Endothelial cell of umbilical vein (primary cell): ENCODE data around the gene CXXC5. TPM values are rescaled to one million over a fixed set of nuclear protein-coding genes. Genes with fewer than 3 reads are reported as not detected.

Source experiments
- BruUV-seq: library from RNA; stranded (reverse); fragments of 400-500 nt; replicated peaks from 2 replicates; lab custom pipeline; 2021; lab: Mats Ljungman, UMichigan
- CTCF ChIA-PET: fragments of 300-600, 350-600 bp; sonication (Branson Sonifier 250); formaldehyde crosslinking; loops from one replicate; lab custom pipeline; 2021; ENCODE audit warnings: antibody characterized with exemption, inconsistent platforms; lab: Charles Lee
- POLR2A ChIA-PET: fragments of 300-600, 350-600 bp; sonication (Branson Sonifier 250); formaldehyde crosslinking; loops from one replicate; lab custom pipeline; 2021; ENCODE audit warnings: antibody characterized with exemption, inconsistent platforms; lab: Charles Lee
- DNase-seq: peaks from one replicate; pipeline ENCODE4 v3.0.0-alpha.2; 2011; ENCODE audit warnings: low read depth, low spot score
- FAIRE-seq: peaks from 2 replicates; lab custom pipeline; 2011; peaks lifted over from hg19 to GRCh38; lab: Jason Lieb, UNC
- H2AFZ ChIP-seq: 2 replicates; pipeline ENCODE4 v1.6.0; 2012; ENCODE audit warnings: low read depth, low read length, control low read depth, inconsistent platforms
- H3K27ac ChIP-seq: 2 replicates; pipeline ENCODE4 v1.5.1; 2011; ENCODE audit warnings: low read depth, mild to moderate bottlenecking, control low read depth, low read length, moderate library complexity; ENCODE audit not compliant: insufficient read depth
- H3K27me3 ChIP-seq, 2 experiments: 2 replicates each; pipeline versions ENCODE4 v1.6.0 to v1.6.1; 2011; ENCODE audit warnings: low read length in 2 of 2, mixed read lengths in 1 of 2; ENCODE audit not compliant: control insufficient read depth in 2 of 2, insufficient read depth in 2 of 2
- H3K36me3 ChIP-seq, 2 experiments: 2 replicates in 1 of 2; 3 replicates in 1 of 2; pipeline ENCODE4 v1.5.1; 2011; ENCODE audit warnings: low read length in 2 of 2, mild to moderate bottlenecking in 1 of 2, moderate library complexity in 1 of 2; ENCODE audit not compliant: control insufficient read depth in 2 of 2, insufficient read depth in 2 of 2; ENCODE audit errors: extremely low read depth in 1 of 2
- H3K4me1 ChIP-seq: 3 replicates; pipeline ENCODE4 v1.5.1; 2011; ENCODE audit warnings: mild to moderate bottlenecking, low read length; ENCODE audit not compliant: control insufficient read depth, insufficient read depth; ENCODE audit errors: extremely low read depth
- H3K4me2 ChIP-seq: 2 replicates; pipeline ENCODE4 v1.6.1; 2011; ENCODE audit warnings: low read length, control low read depth, mixed read lengths; ENCODE audit not compliant: insufficient read depth
- H3K4me3 ChIP-seq, 3 experiments: fragments of 200-600 bp in 1 of 3; sonication (generic), shearing (Covaris generic) in 1 of 3; replicated peaks in 1 of 3; 2 replicates each; pipeline ENCODE4 v1.5.1; 2011 to 2016; ENCODE audit warnings: control low read depth in 3 of 3, low read length in 3 of 3, mild to moderate bottlenecking in 2 of 3, inconsistent platforms in 1 of 3, low read depth in 1 of 3, moderate library complexity in 1 of 3; ENCODE audit not compliant: insufficient read depth in 1 of 3
- H3K79me2 ChIP-seq: 2 replicates; pipeline ENCODE4 v1.6.0; 2012; ENCODE audit warnings: low read length, inconsistent platforms; ENCODE audit not compliant: control insufficient read depth, insufficient read depth
- H3K9ac ChIP-seq: replicated peaks from 2 replicates; pipeline ENCODE3; 2011; ENCODE audit warnings: low read length, control low read depth; ENCODE audit not compliant: insufficient read depth; ENCODE audit errors: extremely low read depth
- H3K9me1 ChIP-seq: replicated peaks from 3 replicates; pipeline ENCODE4 v1.6.0; 2011; ENCODE audit warnings: mild to moderate bottlenecking, low read length; ENCODE audit not compliant: control insufficient read depth, insufficient read depth; ENCODE audit errors: extremely low read depth
- H3K9me3 ChIP-seq: replicated peaks from 2 replicates; pipeline ENCODE4 v1.5.1; 2012; ENCODE audit warnings: low read length, inconsistent platforms; ENCODE audit not compliant: control insufficient read depth, insufficient read depth
- H4K20me1 ChIP-seq: replicated peaks from 2 replicates; pipeline ENCODE3; 2011; ENCODE audit warnings: mild to moderate bottlenecking, low read length; ENCODE audit not compliant: control insufficient read depth, insufficient read depth; ENCODE audit errors: extremely low read depth
- EZH2 ChIP-seq: IDR thresholded peaks from 2 replicates; pipeline ENCODE4 v1.6.1; 2012; ENCODE audit warnings: borderline replicate concordance, low read depth, mild to moderate bottlenecking, moderate library complexity, low read length, inconsistent platforms; ENCODE audit not compliant: severe bottlenecking
- FOS ChIP-seq: IDR thresholded peaks from 2 replicates; pipeline ENCODE4 v1.6.1; 2011; ENCODE audit warnings: mild to moderate bottlenecking, low read length, moderate library complexity, borderline replicate concordance; ENCODE audit not compliant: insufficient read depth
- GATA2 ChIP-seq: IDR thresholded peaks from 2 replicates; pipeline ENCODE4 v1.7.0; 2011; ENCODE audit warnings: low read depth, mild to moderate bottlenecking, moderate library complexity, mixed read lengths, low read length; ENCODE audit not compliant: insufficient read length, insufficient read depth
- JUN ChIP-seq: IDR thresholded peaks from 2 replicates; pipeline ENCODE4 v1.6.1; 2011; ENCODE audit warnings: borderline replicate concordance, low read depth; ENCODE audit not compliant: insufficient read length, insufficient read depth
- MYC ChIP-seq: IDR thresholded peaks from one replicate; pipeline ENCODE4 v1.6.1; 2011; ENCODE audit warnings: mild to moderate bottlenecking, low read depth, low read length
- POLR2A ChIP-seq: IDR thresholded peaks from 2 replicates; pipeline ENCODE4 v1.6.1; 2012; ENCODE audit warnings: low read depth, mild to moderate bottlenecking, control low read depth, low read length
- POLR2AphosphoS5 ChIP-seq: IDR thresholded peaks from 2 replicates; pipeline ENCODE4 v1.6.1; 2012; ENCODE audit warnings: low read depth, mild to moderate bottlenecking, control low read depth, low read length, moderate library complexity; ENCODE audit not compliant: insufficient read depth
- dilution Hi-C: fragments of 300-500 bp; cut with MboI; formaldehyde crosslinking; loops from one replicate; pipeline ENCODE4 v1.15.0; 2019; ENCODE audit warnings: low sequenced_read_pairs; ENCODE audit not compliant: extremely low pct_ligation_motif_present
- intact Hi-C: fragments of 100-400 bp; cut with micrococcal nuclease; formaldehyde crosslinking; loops from one replicate; pipeline ENCODE4 v1.10.0; 2022
- polyA plus RNA-seq, 4 experiments: library from polyadenylated mRNA; depleted of rRNA in 3 of 4; stranded (reverse) in 3 of 4; unstranded in 1 of 4; fragments of >200 nt; gene quantifications; 2 replicates each; pipeline versions ENCODE4 v1.2.1 to v1.2.3, GENCODE V29; 2011 to 2012; ENCODE audit warnings: missing spikeins in 1 of 4
- small RNA-seq: library from RNA; depleted of rRNA; stranded (forward); fragments of <200 nt; gene quantifications from one replicate; pipeline ENCODE3, GENCODE V24; 2012; ENCODE audit warnings: low replicate concordance, low read depth; ENCODE audit not compliant: insufficient read depth, insufficient read length
- total RNA-seq: library from RNA; stranded (reverse); gene quantifications from 2 replicates; pipeline ENCODE4 v1.2.3, GENCODE V29; 2021
- TF ChIP-seq, protein P1 (sequence below), 2 donors: IDR thresholded peaks; 1 replicate in 1 of 2; 2 replicates in 1 of 2; pipeline ENCODE4 v1.5.1; 2011; ENCODE audit warnings: low read length in 2 of 2, mild to moderate bottlenecking in 2 of 2, moderate library complexity in 2 of 2, control low read depth in 1 of 2, inconsistent platforms in 1 of 2, low read depth in 1 of 2; ENCODE audit not compliant: insufficient read depth in 1 of 2; ENCODE audit errors: extremely low read depth in 1 of 2
- TF ChIP-seq, protein P2 (sequence below): IDR thresholded peaks from 2 replicates; pipeline ENCODE4 v1.6.1; 2011; ENCODE audit not compliant: insufficient read depth, insufficient read length

CXXC5 gene
- total and polyA plus RNA-seq, 2 donors (not counting 3 experiments of a cell fraction or from before 2014, with no cell fraction given) = 2.7 to 5.5 TPM

DNA sequence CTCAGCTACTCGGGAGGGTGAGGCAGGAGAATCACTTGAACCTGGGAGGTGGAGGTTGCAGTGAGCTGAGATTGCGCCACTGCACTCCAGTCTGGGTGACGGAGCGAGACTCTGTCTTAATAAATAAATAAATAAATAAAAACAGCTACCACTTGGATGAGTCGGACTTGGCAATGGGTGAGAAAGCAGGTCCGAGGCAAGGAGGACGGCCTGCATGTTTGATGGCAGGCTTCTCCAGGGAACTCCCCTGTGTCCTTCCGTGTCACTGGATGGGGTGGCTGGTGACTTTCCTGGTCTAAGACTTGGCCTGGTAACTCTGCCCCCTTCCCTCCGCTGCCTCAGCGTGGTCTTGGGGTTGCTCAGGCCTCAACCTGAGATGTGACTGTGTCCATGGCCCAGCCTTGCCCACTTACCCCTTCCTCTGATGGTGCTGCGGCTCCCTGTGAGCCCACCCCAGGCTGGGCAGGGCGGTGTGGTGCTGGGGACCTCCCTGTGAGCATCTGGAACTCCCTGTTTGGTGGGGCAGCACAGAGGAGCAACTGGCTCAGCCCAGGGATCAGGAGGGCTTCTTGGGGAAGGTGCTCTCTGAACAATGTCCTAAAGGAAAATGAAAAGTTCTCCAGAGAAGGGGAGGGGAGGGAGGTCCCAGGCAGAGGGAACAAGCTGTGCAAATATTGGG lies 85.0 kb downstream of the CXXC5 start:
- no peaks in the 10 kb centered on the region for H3K4me1 ChIP-seq
- H3K36me3 ChIP-seq = no peaks in the 10 kb centered on the region
- no peak for DNase-seq
- no peak overlapping the region for H2AFZ ChIP-seq
- POLR2A ChIA-PET = no interaction called here
- intact Hi-C loops = no loop called here
- no peak overlapping the region for H3K27ac ChIP-seq
- BruUV-seq = no TSS peak
- H4K20me1 ChIP-seq = no peaks in the 10 kb centered on the region
- no peaks in the 10 kb centered on the region for H3K9me1 ChIP-seq
- dilution Hi-C loops = no loop called here
- no peak overlapping the region for H3K9ac ChIP-seq
- no peaks in the 10 kb centered on the region for H3K79me2 ChIP-seq
- CTCF ChIA-PET = interaction anchor here (1.3 kb wide), 1 partner anchor 16 kb away, joined by 3 read pairs; no protein-coding TSS in a partner anchor
- no peak overlapping the region for H3K4me2 ChIP-seq
- TF ChIP-seq POLR2AphosphoS5 (no peak), EZH2 (no peak), POLR2A (no peak), FOS (no peak), JUN (no peak), MYC (no peak), GATA2 (no peak)
- TF ChIP-seq, protein P1, sequence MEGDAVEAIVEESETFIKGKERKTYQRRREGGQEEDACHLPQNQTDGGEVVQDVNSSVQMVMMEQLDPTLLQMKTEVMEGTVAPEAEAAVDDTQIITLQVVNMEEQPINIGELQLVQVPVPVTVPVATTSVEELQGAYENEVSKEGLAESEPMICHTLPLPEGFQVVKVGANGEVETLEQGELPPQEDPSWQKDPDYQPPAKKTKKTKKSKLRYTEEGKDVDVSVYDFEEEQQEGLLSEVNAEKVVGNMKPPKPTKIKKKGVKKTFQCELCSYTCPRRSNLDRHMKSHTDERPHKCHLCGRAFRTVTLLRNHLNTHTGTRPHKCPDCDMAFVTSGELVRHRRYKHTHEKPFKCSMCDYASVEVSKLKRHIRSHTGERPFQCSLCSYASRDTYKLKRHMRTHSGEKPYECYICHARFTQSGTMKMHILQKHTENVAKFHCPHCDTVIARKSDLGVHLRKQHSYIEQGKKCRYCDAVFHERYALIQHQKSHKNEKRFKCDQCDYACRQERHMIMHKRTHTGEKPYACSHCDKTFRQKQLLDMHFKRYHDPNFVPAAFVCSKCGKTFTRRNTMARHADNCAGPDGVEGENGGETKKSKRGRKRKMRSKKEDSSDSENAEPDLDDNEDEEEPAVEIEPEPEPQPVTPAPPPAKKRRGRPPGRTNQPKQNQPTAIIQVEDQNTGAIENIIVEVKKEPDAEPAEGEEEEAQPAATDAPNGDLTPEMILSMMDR (IDR thresholded peaks at IDR 0.05; ENCODE audit: extremely low read depth in 1 of 2, insufficient read depth in 1 of 2, low read depth in 1 of 2, low read length in 2 of 2) = no peak
- TF ChIP-seq, protein P2, sequence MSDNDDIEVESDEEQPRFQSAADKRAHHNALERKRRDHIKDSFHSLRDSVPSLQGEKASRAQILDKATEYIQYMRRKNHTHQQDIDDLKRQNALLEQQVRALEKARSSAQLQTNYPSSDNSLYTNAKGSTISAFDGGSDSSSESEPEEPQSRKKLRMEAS = no peak
- H3K4me3 ChIP-seq = no peak overlapping the region
- H3K27me3 ChIP-seq = no peaks in the 10 kb centered on the region
- FAIRE-seq = no peak
- H3K9me3 ChIP-seq = no peaks in the 10 kb centered on the region

Small RNA genes lying within 50 kb of the gene (small RNA-seq; reads per million reads assigned to genes)
- not detected for gene RNU6-236P

Other genes starting within 250 kb of the CXXC5 start
- 7.8 and 7.9 TPM in 2 replicates for gene SPATA24, start 244.3 kb upstream of the CXXC5 start, total RNA-seq
- 2.1 and 3.2 TPM in 2 replicates for gene SPATA24, start 244.3 kb upstream of the CXXC5 start, polyA plus RNA-seq
- gene DNAJC18, start 208.8 kb upstream of the CXXC5 start, total RNA-seq = 51.1 and 52.6 TPM in 2 replicates
- 23.2 and 26.0 TPM in 2 replicates for gene DNAJC18, start 208.8 kb upstream of the CXXC5 start, polyA plus RNA-seq
- gene ECSCR, start 185.6 kb upstream of the CXXC5 start, total RNA-seq = 365 and 377 TPM in 2 replicates
- gene ECSCR, start 185.6 kb upstream of the CXXC5 start, polyA plus RNA-seq = 1,085 and 1,188 TPM in 2 replicates
- gene SMIM33, start 177.3 kb upstream of the CXXC5 start, total RNA-seq = not detected in 2 replicates
- gene SMIM33, start 177.3 kb upstream of the CXXC5 start, polyA plus RNA-seq = not detected in 2 replicates
- 108 and 127 TPM in 2 replicates for gene STING1, start 165.6 kb upstream of the CXXC5 start, total RNA-seq
- 143 and 185 TPM in 2 replicates for gene STING1, start 165.6 kb upstream of the CXXC5 start, polyA plus RNA-seq
- 156 and 172 TPM in 2 replicates for gene UBE2D2, start 87.0 kb upstream of the CXXC5 start, total RNA-seq
- gene UBE2D2, start 87.0 kb upstream of the CXXC5 start, polyA plus RNA-seq = 45.0 and 50.6 TPM in 2 replicates
- gene PSD2, start 147.5 kb downstream of the CXXC5 start, total RNA-seq = not detected in 2 replicates
- not detected in 2 replicates for gene PSD2, start 147.5 kb downstream of the CXXC5 start, polyA plus RNA-seq